ENCODE results near the gene CASR.
"Not testable (repeated sequence)": the region's sequence is repeated elsewhere in the genome, so short reads cannot be mapped to it uniquely, and the experiment has no call there.

Gene CASR

DNA sequence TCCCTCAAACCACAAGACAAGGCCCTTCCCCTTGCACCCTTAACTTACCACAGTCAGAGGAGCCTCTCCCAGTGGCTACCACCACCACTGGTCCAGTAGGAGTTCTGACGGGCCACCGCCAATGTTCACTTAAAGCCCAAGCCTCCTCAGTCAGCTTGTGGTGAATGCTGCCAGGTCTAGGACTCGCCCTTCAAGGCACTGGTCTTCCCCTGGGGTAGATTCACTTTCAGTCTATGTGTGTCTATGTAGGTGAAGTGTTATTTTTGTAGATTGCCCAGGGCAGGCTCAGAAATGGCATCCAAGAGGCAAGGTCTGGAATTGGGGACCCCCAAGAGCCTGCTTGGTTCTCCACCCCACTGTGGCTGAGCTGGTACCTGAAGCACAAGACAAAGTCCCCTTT is 15.4 kb upstream of the CASR start:
- ChIA-PET POLR2A (ENCODE audit: low non-redundant PET) (no interaction called here), CTCF (no interaction called here)
- TF ChIP-seq CTCF (conservative IDR thresholded peaks at IDR 0.05; ENCODE audit: low read depth), result no peak
- no peak for DNase-seq (ENCODE audit: low spot score)
- H3K27ac ChIP-seq, result no peak overlapping the region

DNA sequence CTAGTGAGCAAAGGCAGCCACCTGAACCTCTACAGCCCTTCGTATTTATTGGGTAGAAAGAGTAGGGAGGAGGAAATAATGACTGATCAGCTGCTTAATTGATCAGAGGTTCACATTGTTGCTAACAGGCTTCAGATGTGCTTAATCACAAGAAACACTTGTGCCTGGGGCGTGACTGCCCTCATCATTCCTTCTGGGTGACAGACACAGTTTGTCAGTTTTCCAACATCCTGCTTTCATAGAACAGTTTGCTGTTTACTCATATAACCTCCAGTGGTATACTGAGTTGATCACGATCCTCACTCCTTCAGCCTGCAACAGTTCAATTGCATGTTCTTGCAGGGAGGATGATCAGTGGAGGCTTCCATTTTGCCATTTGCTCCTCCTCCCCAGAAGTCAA is 13.6 kb upstream of the CASR start:
- POLR2A ChIA-PET (ENCODE audit: low non-redundant PET), result no interaction called here
- CTCF ChIA-PET, result no interaction called here
- no peak for TF ChIP-seq CTCF (conservative IDR thresholded peaks at IDR 0.05; ENCODE audit: low read depth)
- DNase-seq (ENCODE audit: low spot score), result no peak
- no peak overlapping the region for H3K27ac ChIP-seq

- H3K27ac ChIP-seq; CTCF ChIA-PET; DNase-seq (ENCODE audit: low spot score); POLR2A ChIA-PET (ENCODE audit: low non-redundant PET): not testable (repeated sequence)
Observed at GRCh38 chr3:122171361-122171760, 12.1 kb upstream of the CASR start.

GRCh38 chr3:122178711-122179110 is 4.8 kb upstream of the CASR start:
- CTCF ChIA-PET, result no interaction called here
- DNase-seq (ENCODE audit: low spot score), result no peak
- POLR2A ChIA-PET (ENCODE audit: low non-redundant PET), result no interaction called here
- no peak for TF ChIP-seq CTCF (conservative IDR thresholded peaks at IDR 0.05; ENCODE audit: low read depth)
- no peak overlapping the region for H3K27ac ChIP-seq

- TF ChIP-seq CTCF (conservative IDR thresholded peaks at IDR 0.05; ENCODE audit: low read depth), result no peak
- POLR2A ChIA-PET (ENCODE audit: low non-redundant PET), result no interaction called here
- no peak overlapping the region for H3K27ac ChIP-seq
- no peak for DNase-seq (ENCODE audit: low spot score)
- CTCF ChIA-PET, result interaction anchor here (0.9 kb wide), 1 partner anchor 58 kb away, joined by 4 read pairs; no protein-coding TSS in a partner anchor
Observed at GRCh38 chr3:122183893-122184590, 574 bp downstream of the CASR start.

DNA sequence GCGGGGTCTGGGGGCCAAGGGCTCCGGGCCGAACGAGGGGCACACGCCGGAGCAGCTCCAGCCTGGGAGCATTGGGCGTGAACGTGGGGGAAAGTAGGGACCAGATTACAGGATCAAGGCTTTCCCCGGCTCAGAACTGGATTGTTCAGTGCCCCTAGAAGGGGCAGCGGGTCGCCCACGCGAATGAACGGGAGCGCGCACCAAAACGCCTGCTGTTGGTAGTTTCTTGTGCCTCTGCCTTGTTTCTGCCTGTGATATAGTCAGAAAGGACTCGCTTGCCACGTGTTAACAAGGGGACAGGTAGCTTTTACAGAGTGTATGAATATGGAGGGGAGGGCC is 1.1 kb downstream of the CASR start:
- no peak for TF ChIP-seq CTCF (conservative IDR thresholded peaks at IDR 0.05; ENCODE audit: low read depth)
- no peak overlapping the region for H3K27ac ChIP-seq
- POLR2A ChIA-PET (ENCODE audit: low non-redundant PET), result no interaction called here
- DNase-seq (ENCODE audit: low spot score), result no peak
- CTCF ChIA-PET, result no interaction called here

DNA sequence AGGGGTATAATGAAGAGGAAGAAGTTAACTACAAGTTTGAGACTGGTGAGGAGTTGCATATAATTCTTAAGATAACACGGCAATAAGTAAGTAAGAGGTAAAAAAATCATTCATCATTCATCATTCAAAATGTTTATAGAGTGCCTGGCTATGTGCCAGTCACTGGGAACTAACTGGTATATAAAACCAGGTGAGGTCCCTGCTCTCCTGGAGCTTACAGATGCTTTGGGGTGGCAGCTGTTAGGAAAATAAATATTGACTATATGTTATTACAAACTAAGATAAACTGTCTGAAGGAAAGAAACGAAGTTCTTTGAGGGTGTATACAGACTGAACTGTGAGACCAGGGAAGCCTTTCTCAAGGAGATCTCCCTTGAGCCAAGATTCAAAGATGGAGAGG is 2.9 kb downstream of the CASR start:
- POLR2A ChIA-PET (ENCODE audit: low non-redundant PET), result no interaction called here
- no peak for TF ChIP-seq CTCF (conservative IDR thresholded peaks at IDR 0.05; ENCODE audit: low read depth)
- H3K27ac ChIP-seq, result no peak overlapping the region
- no peak for DNase-seq (ENCODE audit: low spot score)
- CTCF ChIA-PET, result no interaction called here
